AG09319 (cell line): ENCODE measurements around the gene PRPF4.

Experiments used
- DNase-seq: peaks from one replicate; pipeline ENCODE4 v3.0.0-alpha.2; 2010; ENCODE audit warnings: low read depth; ENCODE audit errors: extremely low read depth
- CTCF ChIP-seq: IDR thresholded peaks from 2 replicates; pipeline ENCODE4 v1.5.1; 2011; ENCODE audit warnings: low read depth, mild to moderate bottlenecking, inconsistent platforms, low read length, moderate library complexity

The PRPF4 gene

GRCh38 chr9:113254991-113255390, 20.5 kb upstream of the PRPF4 start:
- no peak for DNase-seq
- TF ChIP-seq CTCF = no peak

DNA sequence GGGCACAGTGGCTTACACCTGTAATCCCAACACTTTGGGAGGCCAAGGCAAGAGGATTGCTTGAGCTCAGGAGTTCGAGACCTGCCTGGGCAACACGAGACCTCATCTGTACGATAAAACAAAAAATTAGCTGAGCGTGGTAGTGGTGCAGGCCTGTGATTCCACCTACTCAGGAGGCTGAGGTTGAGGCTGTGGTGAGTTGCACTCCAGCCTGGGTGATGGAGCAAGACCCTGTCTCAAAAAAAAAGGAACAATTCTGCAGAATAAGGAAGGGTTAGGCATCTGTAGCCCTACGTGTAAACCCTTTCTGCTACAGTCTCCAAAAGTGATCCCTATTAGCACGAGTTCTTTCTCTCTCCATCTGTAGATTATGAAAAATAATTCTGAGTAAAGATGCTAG, 20.0 kb upstream of the PRPF4 start:
- no peak for TF ChIP-seq CTCF
- no peak for DNase-seq

DNA sequence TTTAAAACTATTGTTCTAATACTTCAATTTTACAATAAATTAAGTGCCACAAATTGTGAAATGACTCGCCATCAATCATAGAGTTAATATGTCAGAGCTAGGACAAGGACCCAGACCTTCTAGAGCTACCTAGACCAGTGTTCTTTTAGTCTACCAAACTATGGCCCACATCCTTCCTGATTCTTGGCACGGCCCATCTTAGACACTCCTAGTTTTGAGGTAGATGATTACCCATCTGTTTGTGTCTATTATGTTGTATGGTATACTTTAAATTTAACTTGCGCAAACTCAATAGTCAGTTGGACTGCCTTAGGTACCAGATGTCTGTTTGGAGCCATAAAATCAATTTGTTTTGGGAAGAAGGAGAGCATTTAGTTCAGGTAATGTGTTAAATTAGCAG, 17.6 kb upstream of the PRPF4 start:
- TF ChIP-seq CTCF = no peak
- no peak for DNase-seq

- DNase-seq = no peak
- TF ChIP-seq CTCF = no peak
These were observed 17.2 kb upstream of the PRPF4 start for GRCh38 chr9:113258282-113258681.

DNA sequence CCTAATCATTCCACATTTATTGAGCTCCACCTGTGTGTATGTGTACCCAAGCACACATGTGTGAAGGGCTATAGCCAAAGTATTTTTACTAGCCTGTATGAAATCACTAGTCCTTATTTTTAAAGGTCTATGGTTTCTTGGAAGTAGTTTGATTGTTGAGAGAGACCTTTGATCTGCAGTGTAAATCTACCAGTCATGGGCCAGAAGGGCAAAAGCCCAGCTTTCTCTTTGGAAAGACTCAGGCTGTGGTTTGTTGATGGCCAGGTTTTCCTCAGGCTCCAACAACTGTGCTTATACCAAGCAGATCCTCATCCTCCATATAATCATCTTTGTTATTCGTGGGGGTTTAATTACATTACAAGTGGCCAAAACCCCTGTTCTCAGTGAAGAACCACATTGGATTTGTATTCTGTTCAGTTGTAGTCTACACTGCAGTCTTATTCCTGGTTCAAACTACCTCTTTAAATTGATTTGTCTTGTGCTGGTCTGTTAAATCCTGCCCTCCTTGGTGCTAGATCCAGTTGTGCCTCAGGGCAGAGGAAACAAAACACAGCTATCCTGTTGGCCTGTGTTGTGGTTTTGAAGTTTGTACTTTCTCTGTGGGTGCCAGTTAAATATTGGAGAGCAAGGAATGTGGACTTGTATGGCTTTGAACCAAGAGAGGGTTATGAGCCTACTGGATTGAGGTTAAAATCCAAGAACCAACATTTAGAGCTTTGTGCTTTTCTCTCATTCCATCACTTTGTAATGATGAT, 13.4 kb upstream of the PRPF4 start:
- no peak for TF ChIP-seq CTCF
- DNase-seq = no peak

DNA sequence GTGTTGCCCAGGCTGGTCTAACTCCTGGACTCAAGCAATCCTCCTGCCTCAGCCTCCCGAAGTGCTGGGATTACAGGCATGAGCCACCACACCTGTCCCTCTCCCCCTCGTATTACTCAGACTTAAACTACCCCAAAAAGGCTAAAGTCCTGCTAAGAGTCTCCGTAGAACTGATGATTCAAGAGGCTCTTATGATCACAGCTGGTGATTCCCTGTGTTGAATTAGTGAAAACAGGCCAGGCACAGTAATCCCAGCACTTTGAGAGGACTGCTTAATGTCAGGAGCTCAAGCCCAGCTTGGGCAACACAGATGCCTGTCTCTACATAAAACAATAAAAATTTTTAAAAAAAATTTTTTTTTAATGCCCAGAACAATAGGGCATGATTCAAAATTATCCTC, 9.3 kb upstream of the PRPF4 start:
- no peak for DNase-seq
- TF ChIP-seq CTCF = no peak

GRCh38 chr9:113267911-113268566, 7.4 kb upstream of the PRPF4 start:
- no peak for TF ChIP-seq CTCF
- no peak for DNase-seq
